ENCODE data around the gene UCP2. TPM values are rescaled to one million over a fixed set of nuclear protein-coding genes. Genes with fewer than 3 reads are reported as not detected.

UCP2 gene
- total and polyA plus RNA-seq, 9 donors, result 3.7 to 86.9 (median 16.5) TPM

- Histone ChIP-seq H3K27me3 (no peaks in the 10 kb centered on the region), H3K9me3 (no peaks in the 10 kb centered on the region), H3K4me1 (ENCODE audit: insufficient read depth) (no peaks in the 10 kb centered on the region), H3K4me3 (no peak overlapping the region), H3K27ac (no peak overlapping the region), H3K36me3 (no peaks in the 10 kb centered on the region)
- no peak for DNase-seq
- intact Hi-C loops (cut with DNase I), result loop anchor here in 1 of 4 donors (2.0 kb wide), 1 partner anchor 20 kb away; no protein-coding TSS in a partner anchor
- 88 to 92% (median 91%) methylated on average over 13 of the region's 13 CpGs for WGBS, 3 donors
- TF ChIP-seq EP300 (IDR thresholded peaks at IDR 0.05) (no peak), POLR2A (IDR thresholded peaks at IDR 0.05) (no peak)
- TF ChIP-seq, protein P1, sequence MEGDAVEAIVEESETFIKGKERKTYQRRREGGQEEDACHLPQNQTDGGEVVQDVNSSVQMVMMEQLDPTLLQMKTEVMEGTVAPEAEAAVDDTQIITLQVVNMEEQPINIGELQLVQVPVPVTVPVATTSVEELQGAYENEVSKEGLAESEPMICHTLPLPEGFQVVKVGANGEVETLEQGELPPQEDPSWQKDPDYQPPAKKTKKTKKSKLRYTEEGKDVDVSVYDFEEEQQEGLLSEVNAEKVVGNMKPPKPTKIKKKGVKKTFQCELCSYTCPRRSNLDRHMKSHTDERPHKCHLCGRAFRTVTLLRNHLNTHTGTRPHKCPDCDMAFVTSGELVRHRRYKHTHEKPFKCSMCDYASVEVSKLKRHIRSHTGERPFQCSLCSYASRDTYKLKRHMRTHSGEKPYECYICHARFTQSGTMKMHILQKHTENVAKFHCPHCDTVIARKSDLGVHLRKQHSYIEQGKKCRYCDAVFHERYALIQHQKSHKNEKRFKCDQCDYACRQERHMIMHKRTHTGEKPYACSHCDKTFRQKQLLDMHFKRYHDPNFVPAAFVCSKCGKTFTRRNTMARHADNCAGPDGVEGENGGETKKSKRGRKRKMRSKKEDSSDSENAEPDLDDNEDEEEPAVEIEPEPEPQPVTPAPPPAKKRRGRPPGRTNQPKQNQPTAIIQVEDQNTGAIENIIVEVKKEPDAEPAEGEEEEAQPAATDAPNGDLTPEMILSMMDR (IDR thresholded peaks at IDR 0.05), result no peak
These were observed 7.8 kb downstream of the UCP2 start for GRCh38 chr11:73974604-73975478.

DNA sequence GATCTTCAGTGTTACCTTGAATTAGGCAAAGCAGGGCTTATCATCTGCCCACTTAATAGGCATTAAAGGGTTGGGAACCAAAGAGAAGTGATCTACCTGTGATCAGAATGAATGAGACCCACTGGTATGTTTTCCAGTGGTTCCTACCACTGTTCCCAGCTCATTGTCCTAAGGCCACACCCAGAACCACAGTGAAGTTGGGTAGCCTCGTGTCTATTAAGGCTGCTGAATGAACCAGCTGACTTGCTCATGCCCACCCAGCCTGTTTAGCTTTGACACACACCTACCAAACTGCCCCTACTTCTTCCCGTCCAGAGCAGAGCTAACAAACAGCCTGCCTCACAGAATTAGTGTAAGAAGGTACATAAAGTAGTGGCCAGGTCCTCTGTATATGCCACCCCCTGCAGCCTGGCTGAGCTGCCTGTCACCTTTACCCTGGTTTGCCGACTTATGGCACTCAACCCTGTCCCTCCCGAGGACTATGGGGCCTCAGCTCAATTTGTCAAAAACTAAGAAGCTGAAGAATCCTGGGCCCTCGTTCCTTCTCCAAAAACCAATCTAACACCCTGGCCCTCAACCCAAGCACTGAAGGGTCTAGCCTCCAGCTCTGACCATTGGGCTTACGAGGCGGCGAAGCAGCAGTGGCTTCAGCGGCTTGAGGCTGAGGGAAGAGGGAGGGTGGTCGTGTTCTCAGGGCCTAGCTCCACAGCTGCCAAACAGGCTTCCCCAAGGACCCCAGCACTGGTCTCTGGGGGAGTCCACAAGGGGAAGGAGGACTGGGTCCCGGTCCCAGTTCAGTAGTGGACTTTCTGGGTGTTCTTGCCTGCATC lies 9.8 kb downstream of the UCP2 start:
- intact Hi-C loops (cut with DNase I), result no loop called here
- DNase-seq, result no peak
- TF ChIP-seq, protein P1 (IDR thresholded peaks at IDR 0.05), result no peak
- TF ChIP-seq EP300 (IDR thresholded peaks at IDR 0.05) (no peak), POLR2A (IDR thresholded peaks at IDR 0.05) (no peak)
- H3K4me3 ChIP-seq, result no peak overlapping the region
- WGBS, 3 donors, result 84% methylated on average over 11 of the region's 11 CpGs
- H3K9me3 ChIP-seq, result no peaks in the 10 kb centered on the region
- no peaks in the 10 kb centered on the region for H3K27me3 ChIP-seq
- H3K36me3 ChIP-seq, result no peaks in the 10 kb centered on the region
- H3K4me1 ChIP-seq (ENCODE audit: insufficient read depth), result no peaks in the 10 kb centered on the region
- H3K27ac ChIP-seq, result no peak overlapping the region

DNA sequence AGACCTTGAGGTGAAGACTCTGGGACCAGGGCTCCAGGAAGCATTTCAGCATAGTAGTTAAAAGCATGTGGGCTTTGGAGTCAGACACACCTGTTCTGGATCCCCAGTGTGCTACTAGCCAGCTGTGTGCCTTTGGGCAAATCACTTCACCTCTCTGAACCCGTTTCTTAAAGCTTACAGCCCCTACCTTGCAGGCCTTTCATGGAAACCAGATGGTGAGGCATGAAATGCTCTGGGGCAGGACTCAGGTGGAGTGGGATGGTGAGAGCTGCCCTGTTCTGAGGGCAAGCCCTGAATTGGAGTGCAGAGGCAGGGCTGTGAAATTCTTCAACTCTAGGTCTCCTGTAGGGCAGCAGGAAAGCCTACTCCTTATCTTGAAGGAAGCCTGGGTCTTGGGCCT lies 10.5 kb downstream of the UCP2 start:
- no peak for DNase-seq
- 76 to 92% (median 82%) methylated on average over 1 of the region's 1 CpG for WGBS, 3 donors

DNA sequence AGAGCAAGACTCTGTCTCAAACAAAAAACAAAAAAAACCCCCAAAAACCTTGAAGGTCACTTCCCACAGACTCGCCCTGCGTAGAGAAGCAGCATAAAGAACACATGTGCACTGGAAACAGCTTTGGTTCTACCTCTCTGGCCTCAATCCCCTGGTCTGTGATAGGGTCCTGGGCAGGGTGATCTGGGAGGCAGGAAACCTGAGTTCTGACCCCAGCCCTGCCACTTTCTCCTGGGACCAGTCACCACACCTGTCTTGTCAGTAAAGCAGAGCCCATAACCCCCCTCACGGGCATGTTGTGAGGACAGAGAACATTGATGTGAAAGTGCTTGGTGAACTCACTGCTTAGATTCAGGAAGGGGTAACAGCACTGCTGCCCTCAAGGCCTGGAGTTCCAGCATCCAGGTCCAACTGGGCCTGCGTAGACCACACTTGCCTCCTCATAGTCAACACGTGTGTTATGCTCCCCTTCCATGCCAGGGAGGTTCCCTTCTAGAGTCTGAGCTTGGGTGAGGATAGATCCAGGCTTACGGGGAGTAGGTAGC lies 11.4 kb downstream of the UCP2 start:
- Histone ChIP-seq H3K36me3 (no peaks in the 10 kb centered on the region), H3K27me3 (no peaks in the 10 kb centered on the region), H3K9me3 (no peaks in the 10 kb centered on the region), H3K4me1 (ENCODE audit: insufficient read depth) (no peaks in the 10 kb centered on the region), H3K4me3 (no peak overlapping the region), H3K27ac (no peak overlapping the region)
- TF ChIP-seq, protein P1 (IDR thresholded peaks at IDR 0.05), result no peak
- 80 to 97% (median 89%) methylated on average over 6 of the region's 6 CpGs for WGBS, 3 donors
- DNase-seq, result no peak
- intact Hi-C loops (cut with DNase I), result no loop called here

More for the DNA sequence above, 10.5 kb downstream of the UCP2 start:
- H3K27me3 ChIP-seq, result no peaks in the 10 kb centered on the region
- intact Hi-C loops (cut with DNase I), result no loop called here
- H3K27ac ChIP-seq, result no peak overlapping the region
- H3K4me1 ChIP-seq (ENCODE audit: insufficient read depth), result no peaks in the 10 kb centered on the region
- no peaks in the 10 kb centered on the region for H3K9me3 ChIP-seq
- TF ChIP-seq EP300 (IDR thresholded peaks at IDR 0.05) (no peak), POLR2A (IDR thresholded peaks at IDR 0.05) (no peak)
- TF ChIP-seq, protein P1 (IDR thresholded peaks at IDR 0.05), result no peak
- no peak overlapping the region for H3K4me3 ChIP-seq
- H3K36me3 ChIP-seq, result no peaks in the 10 kb centered on the region
